CD4-positive, CD25-positive, alpha-beta regulatory T cell (primary cell): ENCODE measurements around the gene EIF4G3. TPM values are rescaled to one million over a fixed set of nuclear protein-coding genes. Genes with fewer than 3 reads are reported as not detected.

Experiments
- ATAC-seq, 2 donors: fragments of 150-1000 bp; cut with Tn5 transposase; one replicate each; pipeline ENCODE4 v1.10.0; 2021; ENCODE audit warnings: low read depth in 2 of 2, moderate number of reproducible peaks in 2 of 2, moderate library complexity in 1 of 2
- DNase-seq, 3 donors: peaks; one replicate each; pipeline versions ENCODE4 v3.0.0 to v3.0.0-alpha.2; 2012 to 2022; ENCODE audit warnings: mixed read lengths in 1 of 3
- H3K27ac ChIP-seq: one replicate; pipeline ENCODE4 v1.7.0; 2013; ENCODE audit warnings: mild to moderate bottlenecking, low read length; ENCODE audit not compliant: insufficient read depth, poor library complexity, severe bottlenecking
- H3K27me3 ChIP-seq: one replicate; pipeline ENCODE4 v1.7.0; 2013; ENCODE audit warnings: low read length; ENCODE audit not compliant: control insufficient read depth, insufficient read depth
- H3K36me3 ChIP-seq: one replicate; pipeline ENCODE4 v1.7.0; 2013; ENCODE audit warnings: mild to moderate bottlenecking, low read length, moderate library complexity; ENCODE audit not compliant: control insufficient read depth, insufficient read depth
- H3K4me1 ChIP-seq: 2 replicates; pipeline ENCODE4 v1.7.0; 2013; ENCODE audit warnings: mild to moderate bottlenecking, low read length; ENCODE audit not compliant: insufficient read depth, control insufficient read depth, poor library complexity, severe bottlenecking
- H3K4me3 ChIP-seq: one replicate; pipeline ENCODE4 v1.7.0; 2013; ENCODE audit warnings: low read depth, mild to moderate bottlenecking, low read length, moderate library complexity
- H3K9me3 ChIP-seq, 2 experiments: 1 replicate in 1 of 2; 2 replicates in 1 of 2; pipeline ENCODE4 v1.7.0; 2013; ENCODE audit warnings: low read length in 2 of 2, mild to moderate bottlenecking in 1 of 2, moderate library complexity in 1 of 2; ENCODE audit not compliant: control insufficient read depth in 2 of 2
- H3K27ac Mint-ChIP-seq, 3 donors: one replicate each; pipeline ENCODE4 v1.8.0; 2020 to 2022; ENCODE audit warnings: mild to moderate bottlenecking in 3 of 3, mixed read lengths in 3 of 3, moderate library complexity in 2 of 3
- H3K27me3 Mint-ChIP-seq: one replicate; pipeline ENCODE4 v1.8.0; 2022; ENCODE audit warnings: mild to moderate bottlenecking, mixed read lengths
- H3K36me3 Mint-ChIP-seq: one replicate; pipeline ENCODE4 v1.8.0; 2020; ENCODE audit warnings: mixed read lengths
- H3K4me1 Mint-ChIP-seq, 4 donors: one replicate each; pipeline ENCODE4 v1.8.0; 2020 to 2022; ENCODE audit warnings: mixed read lengths in 4 of 4, mild to moderate bottlenecking in 1 of 4
- H3K4me3 Mint-ChIP-seq, 4 donors: one replicate each; pipeline ENCODE4 v1.8.0; 2020 to 2022; ENCODE audit warnings: mild to moderate bottlenecking in 4 of 4, mixed read lengths in 4 of 4, moderate library complexity in 3 of 4
- H3K9me3 Mint-ChIP-seq, 7 donors: one replicate each; pipeline ENCODE4 v1.8.0; 2020 to 2022; ENCODE audit warnings: mixed read lengths in 7 of 7, mild to moderate bottlenecking in 3 of 7, moderate library complexity in 2 of 7
- polyA plus RNA-seq, 4 donors: library from polyadenylated mRNA; unstranded; fragments of 300-500 nt; fragmentation: Illumina TruSeq; gene quantifications; one replicate each; pipeline ENCODE4 v1.2.3, GENCODE V29; 2021
- total RNA-seq: library from RNA; stranded (reverse); gene quantifications from one replicate; pipeline ENCODE4 v1.2.3, GENCODE V29; 2022

EIF4G3 gene
- total and polyA plus RNA-seq, 5 donors from 2014 or later = 2.5 to 34.4 (median 5.5) TPM

DNA sequence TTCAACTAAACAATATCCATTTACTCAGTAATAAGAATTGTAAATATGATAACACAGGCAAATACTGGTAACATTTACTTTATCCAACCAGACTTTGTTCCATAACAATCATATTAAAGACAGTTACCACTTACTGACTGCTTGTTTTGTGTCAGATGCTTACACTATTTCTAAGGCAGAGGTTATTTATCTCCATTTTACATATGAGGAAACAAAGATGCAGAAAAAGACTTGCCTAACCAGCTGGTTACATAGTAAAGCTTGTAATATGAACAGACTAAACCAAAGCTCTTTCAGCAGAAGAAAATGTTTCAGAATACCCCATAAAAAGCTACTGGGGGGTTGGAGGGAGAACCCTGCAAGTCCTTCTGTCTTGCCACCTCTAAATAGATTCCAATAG lies 180.1 kb downstream of the EIF4G3 start:
- no peak overlapping the region for H3K27ac ChIP-seq
- H3K9me3 ChIP-seq = no peaks in the 10 kb centered on the region
- no peaks in the 10 kb centered on the region for H3K27me3 ChIP-seq
- Mint-ChIP-seq H3K36me3 (peaks cover 12% of the 10 kb centered on the region), H3K4me3 (no peak overlapping the region), H3K27ac (peak overlapping the region in 1 of 3 donors; percentile 22), H3K4me1 (peaks cover 6 to 15% (median 10%) of the 10 kb centered on the region in 4 donors), H3K9me3 (no peaks in the 10 kb centered on the region), H3K27me3 (no peaks in the 10 kb centered on the region)
- no peak for DNase-seq
- no peak for ATAC-seq
- H3K4me3 ChIP-seq = no peak overlapping the region
- H3K4me1 ChIP-seq = peaks cover 4% of the 10 kb centered on the region
- peaks cover 2% of the 10 kb centered on the region for H3K36me3 ChIP-seq

DNA sequence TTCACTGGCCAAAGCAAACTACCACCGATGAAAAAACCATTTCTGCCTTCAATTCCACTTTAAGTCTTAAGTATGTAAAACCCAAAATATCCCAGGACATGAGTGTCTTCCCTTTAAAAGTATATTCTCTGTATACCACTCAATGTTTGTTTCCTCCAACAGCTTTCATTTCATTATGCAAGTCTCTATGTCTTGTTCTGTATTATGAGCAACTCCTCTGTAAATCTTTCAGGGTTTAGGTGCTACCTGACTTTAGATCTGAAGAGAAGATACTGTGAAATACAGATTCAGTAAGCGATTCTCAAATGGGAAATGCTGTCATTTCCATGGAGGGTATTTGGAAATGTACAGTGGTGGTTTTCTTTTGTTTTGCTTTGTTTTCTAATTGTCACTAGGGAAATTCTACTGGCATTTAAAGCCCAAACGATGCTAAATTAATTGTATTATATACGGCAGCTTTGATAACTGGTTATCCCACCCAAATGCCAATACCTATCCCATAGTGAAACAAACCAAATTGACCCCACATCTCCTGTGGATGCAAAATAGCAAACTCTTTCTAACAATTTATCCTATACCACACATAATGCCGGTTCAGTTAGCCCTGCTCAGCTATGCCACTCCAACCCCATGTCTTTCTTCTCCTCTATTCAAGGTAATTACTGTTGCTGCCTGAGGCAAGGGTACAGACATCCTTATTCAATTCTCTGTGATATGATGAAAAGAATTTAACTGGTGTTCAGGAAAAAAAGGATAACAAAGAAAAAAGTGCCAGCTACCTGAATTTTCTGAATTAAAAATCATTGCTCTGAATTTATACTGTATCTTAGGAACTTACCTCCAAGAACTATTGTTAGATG lies 182.8 kb downstream of the EIF4G3 start:
- peaks cover 6 to 15% (median 10%) of the 10 kb centered on the region in 4 donors for H3K4me1 Mint-ChIP-seq
- no peaks in the 10 kb centered on the region for H3K36me3 Mint-ChIP-seq
- no peak overlapping the region for H3K4me3 Mint-ChIP-seq
- Histone ChIP-seq H3K9me3 (no peaks in the 10 kb centered on the region), H3K27ac (no peak overlapping the region), H3K4me1 (peaks cover 4% of the 10 kb centered on the region), H3K36me3 (no peaks in the 10 kb centered on the region), H3K27me3 (no peaks in the 10 kb centered on the region), H3K4me3 (no peak overlapping the region)
- no peak overlapping the region for H3K27ac Mint-ChIP-seq
- DNase-seq (no peak), ATAC-seq (no peak)
- H3K27me3 Mint-ChIP-seq = no peaks in the 10 kb centered on the region
- no peaks in the 10 kb centered on the region for H3K9me3 Mint-ChIP-seq

DNA sequence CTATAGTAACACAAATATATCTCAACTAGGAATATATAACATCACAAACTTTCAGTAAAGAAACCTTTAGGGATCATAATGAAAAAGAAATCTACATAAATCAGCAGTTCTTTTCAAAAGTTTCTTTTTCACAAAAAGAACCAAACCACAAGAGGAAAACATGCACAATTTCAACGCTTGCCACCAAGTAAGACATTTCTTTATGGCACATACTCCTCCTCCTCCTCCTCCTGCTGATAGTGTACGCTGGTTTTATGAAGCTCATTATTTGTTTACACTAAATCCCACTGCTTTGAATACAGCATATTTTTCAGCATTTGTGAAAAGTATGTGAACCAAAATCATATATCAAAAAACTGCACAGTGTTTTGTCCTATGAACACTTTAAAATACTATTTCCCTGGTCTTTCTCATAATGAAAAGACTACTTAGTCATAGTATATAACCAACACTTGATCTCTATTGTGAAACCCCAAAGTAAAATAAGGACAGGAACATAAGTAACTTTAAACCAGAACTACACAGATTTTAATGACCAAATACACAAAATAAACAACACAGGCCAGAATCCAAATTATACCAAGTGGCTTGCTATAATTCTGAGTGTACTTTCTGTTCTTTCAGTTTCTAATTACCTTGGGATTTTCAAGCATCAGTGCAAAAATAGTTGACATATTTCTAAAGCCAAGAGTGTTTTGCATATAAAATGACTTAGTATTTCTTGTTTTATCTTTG lies 184.2 kb downstream of the EIF4G3 start:
- H3K27ac ChIP-seq = no peak overlapping the region
- no peaks in the 10 kb centered on the region for H3K9me3 Mint-ChIP-seq
- H3K4me3 ChIP-seq = no peak overlapping the region
- H3K4me1 Mint-ChIP-seq = peaks cover 4 to 15% (median 10%) of the 10 kb centered on the region in 4 donors
- no peaks in the 10 kb centered on the region for H3K9me3 ChIP-seq
- H3K36me3 Mint-ChIP-seq = no peaks in the 10 kb centered on the region
- no peaks in the 10 kb centered on the region for H3K36me3 ChIP-seq
- H3K27me3 ChIP-seq = no peaks in the 10 kb centered on the region
- DNase-seq (peak in 1 of 3 donors; percentile 12), ATAC-seq (no peak)
- no peak overlapping the region for H3K4me3 Mint-ChIP-seq
- peak overlapping the region in 1 of 3 donors; percentile 20 for H3K27ac Mint-ChIP-seq
- H3K27me3 Mint-ChIP-seq = no peaks in the 10 kb centered on the region
- peaks cover 4% of the 10 kb centered on the region for H3K4me1 ChIP-seq

DNA sequence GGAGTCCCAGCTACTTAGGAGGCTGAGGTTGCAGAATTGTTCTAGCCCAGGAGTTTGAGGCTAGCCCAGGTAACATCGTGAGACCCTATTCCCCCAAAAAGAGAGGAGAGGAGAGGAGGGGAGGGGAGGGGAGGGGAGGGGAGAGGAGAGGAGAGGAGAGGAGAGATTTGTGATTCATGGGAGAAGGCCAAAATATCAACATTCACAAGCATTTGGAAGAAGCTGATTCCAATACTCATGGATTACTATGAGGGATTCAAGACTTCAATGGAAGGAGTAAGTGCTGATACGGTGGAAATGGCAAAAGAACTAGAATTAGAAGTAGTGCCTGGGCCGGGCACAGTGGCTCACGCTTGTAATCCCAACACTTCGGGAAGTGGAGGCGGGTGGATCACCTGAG lies 187.8 kb downstream of the EIF4G3 start:
- Mint-ChIP-seq H3K4me1 (peaks cover 4 to 19% (median 10%) of the 10 kb centered on the region in 4 donors), H3K27me3 (no peaks in the 10 kb centered on the region), H3K4me3 (no peak overlapping the region), H3K9me3 (no peaks in the 10 kb centered on the region), H3K27ac (no peak overlapping the region), H3K36me3 (no peaks in the 10 kb centered on the region)
- Histone ChIP-seq H3K4me3 (no peak overlapping the region), H3K27ac (no peak overlapping the region), H3K36me3 (no peaks in the 10 kb centered on the region), H3K4me1 (peaks cover 4% of the 10 kb centered on the region), H3K9me3 (no peaks in the 10 kb centered on the region), H3K27me3 (no peaks in the 10 kb centered on the region)
- DNase-seq (no peak), ATAC-seq (no peak)

DNA sequence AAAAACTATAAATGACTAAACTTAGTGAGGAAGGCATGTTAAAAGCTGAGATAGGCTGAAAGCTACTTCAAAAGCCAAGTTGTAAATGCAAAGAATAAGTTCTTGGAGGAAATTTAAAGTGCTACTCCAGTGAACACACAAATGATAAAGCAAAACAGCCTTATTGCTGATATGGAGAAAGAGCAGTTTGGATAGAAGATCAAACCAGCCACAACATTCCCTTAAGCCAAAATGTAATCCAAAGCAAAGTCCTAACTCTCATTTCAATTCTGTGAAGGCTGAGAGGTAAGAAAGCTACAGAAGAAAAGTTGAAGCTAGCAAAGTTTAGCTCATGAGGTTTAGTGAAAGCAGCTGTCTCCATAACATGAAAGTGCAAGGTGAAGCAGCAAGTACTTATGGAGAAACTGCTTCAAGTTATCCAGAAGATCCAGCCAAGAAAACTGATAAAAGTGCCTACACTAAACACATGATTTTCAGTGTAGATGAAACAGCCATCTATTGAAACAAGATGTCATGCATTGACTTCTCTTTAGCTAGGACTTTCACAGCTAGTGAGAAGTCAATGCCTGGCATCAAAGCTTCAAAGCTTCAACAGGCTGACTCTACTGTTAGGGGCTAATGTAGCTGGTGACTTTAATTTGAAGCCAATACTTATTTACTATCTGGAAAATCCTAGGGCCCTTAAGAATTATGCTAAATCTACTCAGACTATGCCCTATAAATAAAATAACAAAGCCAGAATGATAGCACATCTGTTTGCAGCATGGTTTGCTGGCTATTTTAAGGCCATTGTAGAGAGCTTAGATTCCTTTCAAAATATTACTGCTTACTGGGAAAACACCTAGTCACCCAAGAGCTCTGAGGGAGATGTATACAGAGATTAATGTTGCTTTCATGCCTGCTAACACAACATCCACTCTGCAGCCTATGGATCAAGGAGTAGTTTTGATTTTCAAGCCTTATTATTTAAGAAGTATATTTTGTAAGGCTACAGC lies 188.6 kb downstream of the EIF4G3 start:
- no peak for DNase-seq
- Histone ChIP-seq H3K27ac (no peak overlapping the region), H3K27me3 (no peaks in the 10 kb centered on the region), H3K9me3 (no peaks in the 10 kb centered on the region), H3K4me1 (peaks cover 4% of the 10 kb centered on the region), H3K36me3 (no peaks in the 10 kb centered on the region), H3K4me3 (no peak overlapping the region)
- no peak overlapping the region for H3K4me3 Mint-ChIP-seq
- no peak overlapping the region for H3K27ac Mint-ChIP-seq
- H3K36me3 Mint-ChIP-seq = no peaks in the 10 kb centered on the region
- ATAC-seq = no peak
- H3K4me1 Mint-ChIP-seq = peaks cover 4 to 19% (median 9%) of the 10 kb centered on the region in 4 donors
- no peaks in the 10 kb centered on the region for H3K9me3 Mint-ChIP-seq
- no peaks in the 10 kb centered on the region for H3K27me3 Mint-ChIP-seq

DNA sequence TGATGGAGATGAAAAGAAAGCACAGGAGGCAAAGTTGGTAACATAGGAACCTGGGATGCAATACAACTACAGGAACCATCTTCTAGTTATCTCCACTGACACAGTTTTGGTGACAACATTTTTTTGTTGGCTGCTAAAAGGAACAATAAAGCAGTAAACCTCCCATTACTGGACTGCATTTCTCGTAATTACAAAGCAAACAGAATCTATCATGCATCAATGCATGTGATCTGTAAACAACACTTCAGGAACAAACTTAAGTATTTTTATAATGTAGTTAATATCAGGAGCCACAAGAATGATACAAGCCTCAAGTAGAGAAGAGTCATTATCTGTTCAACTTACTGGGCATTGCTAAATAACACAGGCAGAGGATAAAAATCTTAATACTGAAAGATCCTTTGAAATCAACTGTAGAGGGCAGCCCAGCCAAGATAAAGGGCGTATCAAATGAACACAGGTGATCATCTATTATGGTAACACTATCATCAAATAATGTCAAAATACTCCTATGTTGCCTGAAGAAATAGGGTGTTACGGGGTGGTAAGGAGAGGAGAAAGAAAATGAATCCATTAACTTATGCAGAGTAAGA lies 193.3 kb downstream of the EIF4G3 start:
- peak in 1 of 3 donors; percentile 25 for DNase-seq
- peaks cover 2% of the 10 kb centered on the region for H3K36me3 ChIP-seq
- H3K4me1 Mint-ChIP-seq = peaks cover 0 to 5% (median 2%) of the 10 kb centered on the region in 4 donors
- no peak overlapping the region for H3K4me3 ChIP-seq
- no peaks in the 10 kb centered on the region for H3K27me3 ChIP-seq
- no peaks in the 10 kb centered on the region for H3K9me3 Mint-ChIP-seq
- no peak overlapping the region for H3K4me3 Mint-ChIP-seq
- no peaks in the 10 kb centered on the region for H3K36me3 Mint-ChIP-seq
- H3K4me1 ChIP-seq = no peaks in the 10 kb centered on the region
- H3K27me3 Mint-ChIP-seq = no peaks in the 10 kb centered on the region
- no peak overlapping the region for H3K27ac Mint-ChIP-seq
- H3K9me3 ChIP-seq = no peaks in the 10 kb centered on the region
- ATAC-seq = no peak
- no peak overlapping the region for H3K27ac ChIP-seq

DNA sequence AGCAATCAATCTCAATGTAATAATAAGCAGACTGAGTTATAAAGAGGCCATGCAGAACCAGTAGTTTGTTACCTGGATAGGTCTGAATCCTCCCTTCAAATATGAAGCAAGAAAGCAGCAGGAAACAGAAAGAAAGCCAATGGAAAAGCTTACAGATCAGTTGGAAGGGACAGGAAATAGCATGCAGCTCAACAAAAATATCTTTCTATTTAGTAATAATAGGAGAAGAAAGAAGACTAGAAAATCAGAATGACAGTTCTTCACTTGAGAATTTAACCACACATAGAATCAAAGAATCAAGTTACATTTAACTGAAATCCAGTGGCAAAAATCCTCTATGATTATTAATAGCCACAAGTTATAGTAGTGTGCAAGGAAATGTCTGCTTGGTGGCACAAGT lies 194.4 kb downstream of the EIF4G3 start:
- ATAC-seq = no peak
- no peaks in the 10 kb centered on the region for H3K4me1 ChIP-seq

More for the DNA sequence above, 194.4 kb downstream of the EIF4G3 start:
- Histone ChIP-seq H3K4me3 (no peak overlapping the region), H3K9me3 (no peaks in the 10 kb centered on the region), H3K27ac (no peak overlapping the region), H3K27me3 (no peaks in the 10 kb centered on the region), H3K36me3 (peaks cover 2% of the 10 kb centered on the region)
- peaks cover 0 to 5% (median 2%) of the 10 kb centered on the region in 4 donors for H3K4me1 Mint-ChIP-seq
- DNase-seq = no peak
- H3K9me3 Mint-ChIP-seq = no peaks in the 10 kb centered on the region
- H3K27me3 Mint-ChIP-seq = no peaks in the 10 kb centered on the region
- peak overlapping the region in 2 of 3 donors; percentile 23 to 83 for H3K27ac Mint-ChIP-seq
- no peaks in the 10 kb centered on the region for H3K36me3 Mint-ChIP-seq
- no peak overlapping the region for H3K4me3 Mint-ChIP-seq
